ENCODE data around the gene KRT26. TPM values are rescaled to one million over a fixed set of nuclear protein-coding genes. Genes with fewer than 3 reads are reported as not detected.

KRT26 gene
- total RNA-seq, 1 experiment from 2014 or later = not detected

GRCh38 chr17:40795019-40795667, 23.1 kb upstream of the KRT26 start:
- Histone ChIP-seq H2BK5ac (ENCODE audit: insufficient read length, low read length) (no peak overlapping the region), H3K23me2 (ENCODE audit: insufficient read length, low read depth, low read length, poor library complexity, severe bottlenecking) (no peaks in the 10 kb centered on the region), H2BK120ac (ENCODE audit: low read depth, low read length, poor library complexity, severe bottlenecking) (no peak overlapping the region), H4K8ac (replicated peaks; ENCODE audit: insufficient read length, low read depth, low read length) (no peak overlapping the region), H2AK5ac (ENCODE audit: insufficient read length, low read length) (no peak overlapping the region), H3K4me2 (ENCODE audit: insufficient read depth, insufficient read length, low read length) (no peak overlapping the region), H3K27me3 (ENCODE audit: insufficient read depth, low read length) (no peaks in the 10 kb centered on the region), H2BK15ac (ENCODE audit: low read depth, low read length) (no peak overlapping the region), H3T11ph (ENCODE audit: low read length) (no peak overlapping the region), H4K91ac (ENCODE audit: insufficient read length, low read depth, low read length) (no peak overlapping the region), H2BK12ac (ENCODE audit: insufficient read length, low read depth, low read length) (no peak overlapping the region), H2BK20ac (ENCODE audit: low read depth, low read length, poor library complexity, severe bottlenecking) (no peak overlapping the region), H3K18ac (ENCODE audit: insufficient read length, low read depth, low read length) (no peak overlapping the region), H3K79me1 (ENCODE audit: insufficient read depth, low read depth, low read length, poor library complexity, severe bottlenecking) (no peaks in the 10 kb centered on the region), H3K23ac (ENCODE audit: insufficient read length, low read depth, low read length) (no peak overlapping the region), H4K20me1 (ENCODE audit: control insufficient read depth, insufficient read depth, insufficient read length) (no peaks in the 10 kb centered on the region), H3K56ac (ENCODE audit: insufficient read length, low read depth, low read length) (no peak overlapping the region), H3K4ac (ENCODE audit: low read depth, low read length) (no peak overlapping the region), H3K9ac (ENCODE audit: extremely low read depth, insufficient read length, low read length) (no peak overlapping the region), H4K5ac (ENCODE audit: insufficient read length, low read depth, low read length) (no peak overlapping the region), H3K27ac (ENCODE audit: insufficient read length, low read depth, low read length) (no peak overlapping the region), H2AFZ (ENCODE audit: low read length) (no peak overlapping the region), H3K9me3 (ENCODE audit: control insufficient read depth, low read depth, low read length) (no peaks in the 10 kb centered on the region), H3K79me2 (ENCODE audit: insufficient read depth, low read length) (no peaks in the 10 kb centered on the region), H3K14ac (ENCODE audit: insufficient read depth, low read length) (no peak overlapping the region), H3K4me1 (ENCODE audit: insufficient read depth, low read length) (no peaks in the 10 kb centered on the region)
- DNase-seq = no peak
- WGBS (ENCODE audit: extremely low coverage, insufficient read length, low lambda C conversion rate) = no CpG with 5 or more reads among the region's 10 CpGs
- Mint-ChIP-seq H3K9me3 (no peaks in the 10 kb centered on the region), H3K4me3 (no peak overlapping the region), H3K36me3 (ENCODE audit: insufficient read depth in 1 of 3, low read depth in 3 of 3) (no peaks in the 10 kb centered on the region), H3K27me3 (ENCODE audit: low read depth) (peaks cover 27% of the 10 kb centered on the region), H3K4me1 (no peaks in the 10 kb centered on the region; a peak in 1 of 4 replicates), H3K27ac (no peak overlapping the region)
- TF ChIP-seq CTCF (conservative IDR thresholded peaks at IDR 0.05) = no peak
